B cell (primary cell): Measurements from ENCODE around the gene PRCC.

Experiments
- CTCF ChIP-seq: fragments of 200-600 bp; IDR thresholded peaks from one replicate; pipeline ENCODE4 v1.8.0; 2022; ENCODE audit warnings: antibody characterized with exemption, mild to moderate bottlenecking
- EZH2 ChIP-seq: IDR thresholded peaks from 2 replicates; pipeline ENCODE4 v1.6.1; 2012; ENCODE audit warnings: borderline replicate concordance, low read depth, mild to moderate bottlenecking, moderate library complexity, low read length; ENCODE audit not compliant: insufficient read depth, poor library complexity, severe bottlenecking

DNA sequence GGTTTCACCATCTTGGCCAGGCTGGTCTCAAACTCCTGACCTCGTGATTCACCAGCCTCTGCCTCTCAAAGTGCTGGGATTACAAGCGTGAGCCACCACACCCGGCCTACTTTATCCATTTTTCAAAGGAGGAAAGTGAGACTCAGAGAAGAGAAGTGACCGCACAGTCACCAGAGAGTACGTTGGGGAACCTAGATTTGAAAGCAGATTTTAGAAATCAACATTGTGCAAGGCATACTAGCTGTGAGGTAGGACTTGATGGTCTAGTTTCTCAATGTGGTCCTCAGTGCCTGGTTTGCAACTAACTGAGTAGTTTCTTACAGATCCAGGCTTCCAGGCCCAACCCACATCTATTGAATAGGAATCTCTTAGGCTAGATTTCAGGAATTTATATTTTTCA, 1.7 kb upstream of the PRCC start:
- TF ChIP-seq CTCF (no peak), EZH2 (no peak)
